Activated naive CD8-positive, alpha-beta T cell (primary cell): Measurements from ENCODE around the gene UBE2L3.
"Not testable (repeated sequence)": the region's sequence is repeated elsewhere in the genome, so short reads cannot be mapped to it uniquely, and the experiment has no call there.

Experiments
- H3K27ac Mint-ChIP-seq: one replicate; pipeline ENCODE4 v1.8.0; 2021; ENCODE audit warnings: mixed read lengths
- H3K27me3 Mint-ChIP-seq: one replicate; pipeline ENCODE4 v1.8.0; 2021; ENCODE audit warnings: mixed read lengths
- H3K36me3 Mint-ChIP-seq: one replicate; pipeline ENCODE4 v1.8.0; 2021; ENCODE audit warnings: mixed read lengths
- H3K4me1 Mint-ChIP-seq: one replicate; pipeline ENCODE4 v1.8.0; 2021; ENCODE audit warnings: low read depth, mixed read lengths
- H3K4me3 Mint-ChIP-seq: one replicate; pipeline ENCODE4 v1.8.0; 2021; ENCODE audit warnings: mild to moderate bottlenecking, mixed read lengths
- H3K9me3 Mint-ChIP-seq: one replicate; pipeline ENCODE4 v1.8.0; 2021; ENCODE audit warnings: low read depth, mixed read lengths

UBE2L3 gene

DNA sequence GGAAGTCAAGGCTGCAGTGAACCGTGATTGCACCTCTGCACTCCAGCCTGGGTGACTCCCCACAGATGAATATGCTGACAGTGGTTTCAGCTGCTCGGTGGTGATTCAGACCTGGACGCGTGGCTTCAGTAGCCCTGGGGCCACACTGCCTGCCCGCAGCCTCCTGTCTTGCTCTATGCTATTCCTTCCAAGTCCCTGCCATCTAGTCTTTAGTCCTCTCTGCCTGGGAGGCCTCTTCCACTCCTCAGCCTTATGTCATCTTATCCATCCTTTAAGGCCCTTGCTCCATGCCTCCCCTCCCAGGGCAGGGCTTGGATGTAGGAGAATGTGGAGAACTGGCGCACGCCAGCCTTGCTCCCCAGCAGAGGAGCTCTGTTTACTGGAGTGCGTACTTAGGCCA lies 39.3 kb downstream of the UBE2L3 start:
- Mint-ChIP-seq H3K27ac (no peak overlapping the region), H3K27me3 (no peaks in the 10 kb centered on the region)

DNA sequence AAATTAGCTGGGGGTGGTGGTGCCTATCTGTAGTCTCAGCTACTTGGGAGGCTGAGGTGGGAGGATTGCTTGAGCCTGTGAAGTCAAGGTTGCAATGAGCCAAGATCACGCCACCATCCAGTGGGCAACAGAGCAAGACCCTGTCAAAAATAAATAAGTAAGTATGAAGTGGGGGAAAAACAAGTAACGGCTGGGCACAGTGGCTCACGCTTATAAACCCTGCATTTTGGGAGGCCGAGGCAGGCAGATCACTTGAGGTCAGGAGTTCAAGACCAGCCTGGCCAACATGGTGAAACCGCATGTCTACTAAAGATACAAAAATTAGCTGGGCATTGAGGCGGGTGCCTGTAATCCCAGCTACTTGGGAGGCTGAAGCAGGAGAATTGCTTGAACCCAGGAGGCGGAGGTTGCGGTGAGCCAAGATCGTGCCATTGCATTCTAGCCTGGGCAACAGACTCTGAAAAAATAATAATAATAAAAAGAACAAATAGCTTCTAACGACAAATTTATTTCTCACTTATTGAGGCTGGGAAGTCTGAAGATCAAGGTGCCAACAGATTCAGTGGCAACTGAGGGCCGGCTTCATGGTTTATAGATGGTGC lies 42.1 kb downstream of the UBE2L3 start:
- H3K9me3 Mint-ChIP-seq, H3K27me3 Mint-ChIP-seq, H3K27ac Mint-ChIP-seq, H3K36me3 Mint-ChIP-seq, H3K4me3 Mint-ChIP-seq: not testable (repeated sequence)
- peaks cover 22% of the 10 kb centered on the region for H3K4me1 Mint-ChIP-seq

More for the DNA sequence above, 39.3 kb downstream of the UBE2L3 start:
- H3K36me3 Mint-ChIP-seq: no peaks in the 10 kb centered on the region
- H3K4me1 Mint-ChIP-seq: peaks cover 25% of the 10 kb centered on the region
- no peaks in the 10 kb centered on the region for H3K9me3 Mint-ChIP-seq
- no peak overlapping the region for H3K4me3 Mint-ChIP-seq

DNA sequence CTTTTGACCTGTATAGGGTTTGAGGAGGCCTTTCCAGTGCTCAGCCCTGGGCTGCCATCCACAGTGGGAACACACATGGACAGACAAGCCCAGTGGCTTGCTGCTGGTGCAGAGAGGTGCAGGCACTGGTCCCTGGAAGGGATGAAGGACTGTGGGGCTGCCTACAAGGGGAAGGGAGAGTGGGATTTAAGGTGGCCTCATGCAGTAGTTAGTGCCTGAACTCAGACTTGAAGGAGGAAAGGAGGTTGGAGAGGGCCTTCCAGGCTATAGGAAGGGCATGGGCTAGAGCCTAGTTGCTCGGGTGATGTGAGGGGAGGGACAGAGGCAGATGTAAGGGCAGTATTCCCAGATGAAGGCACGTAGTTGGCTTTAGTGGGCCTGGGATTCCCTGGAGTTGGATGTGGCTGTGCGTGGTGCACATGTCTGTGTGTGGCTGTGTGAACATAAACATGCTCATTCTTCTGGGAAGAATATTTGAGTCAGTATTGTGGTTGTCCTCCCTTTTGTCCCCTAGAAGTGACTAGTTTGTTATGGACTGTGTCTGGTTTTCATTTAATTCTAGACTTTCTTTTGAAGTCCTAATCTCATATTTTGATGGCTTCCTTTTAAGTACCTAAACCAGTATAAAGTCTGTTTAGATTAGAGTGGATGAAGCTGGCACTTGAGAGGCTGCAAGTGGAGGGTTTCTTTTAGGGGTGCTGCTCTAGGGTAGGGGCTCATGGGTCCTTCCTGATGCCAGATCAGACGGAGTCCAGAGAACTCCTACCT lies 43.9 kb downstream of the UBE2L3 start:
- no peaks in the 10 kb centered on the region for H3K27me3 Mint-ChIP-seq
- H3K27ac Mint-ChIP-seq: peak overlapping the region; percentile 77
- no peaks in the 10 kb centered on the region for H3K9me3 Mint-ChIP-seq
- H3K36me3 Mint-ChIP-seq: peaks cover 4% of the 10 kb centered on the region
- H3K4me1 Mint-ChIP-seq: peaks cover 21% of the 10 kb centered on the region
- no peak overlapping the region for H3K4me3 Mint-ChIP-seq

DNA sequence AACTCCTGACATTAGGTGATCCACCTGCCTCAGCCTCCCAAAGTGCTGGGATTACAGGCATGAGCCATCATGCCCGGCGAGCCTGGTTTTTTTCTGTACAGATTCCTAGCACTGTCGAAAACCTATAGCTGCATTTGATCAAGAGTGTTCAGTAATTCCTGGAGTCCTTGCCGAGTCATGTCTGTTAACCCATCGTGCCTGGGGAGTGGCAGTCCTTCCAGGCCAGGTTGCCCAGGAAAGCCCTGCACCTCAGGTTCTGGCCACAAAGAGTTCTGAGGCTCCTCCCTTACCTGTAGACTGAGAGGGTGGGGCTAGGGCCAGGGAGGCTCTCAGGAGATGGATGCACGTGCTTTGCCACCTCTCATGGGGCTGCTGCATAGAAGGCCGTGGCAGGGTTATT lies 45.3 kb downstream of the UBE2L3 start:
- H3K36me3 Mint-ChIP-seq: peaks cover 4% of the 10 kb centered on the region
- H3K4me3 Mint-ChIP-seq: no peak overlapping the region
- no peaks in the 10 kb centered on the region for H3K27me3 Mint-ChIP-seq
- no peak overlapping the region for H3K27ac Mint-ChIP-seq
- H3K4me1 Mint-ChIP-seq: peaks cover 18% of the 10 kb centered on the region
- H3K9me3 Mint-ChIP-seq: no peaks in the 10 kb centered on the region

DNA sequence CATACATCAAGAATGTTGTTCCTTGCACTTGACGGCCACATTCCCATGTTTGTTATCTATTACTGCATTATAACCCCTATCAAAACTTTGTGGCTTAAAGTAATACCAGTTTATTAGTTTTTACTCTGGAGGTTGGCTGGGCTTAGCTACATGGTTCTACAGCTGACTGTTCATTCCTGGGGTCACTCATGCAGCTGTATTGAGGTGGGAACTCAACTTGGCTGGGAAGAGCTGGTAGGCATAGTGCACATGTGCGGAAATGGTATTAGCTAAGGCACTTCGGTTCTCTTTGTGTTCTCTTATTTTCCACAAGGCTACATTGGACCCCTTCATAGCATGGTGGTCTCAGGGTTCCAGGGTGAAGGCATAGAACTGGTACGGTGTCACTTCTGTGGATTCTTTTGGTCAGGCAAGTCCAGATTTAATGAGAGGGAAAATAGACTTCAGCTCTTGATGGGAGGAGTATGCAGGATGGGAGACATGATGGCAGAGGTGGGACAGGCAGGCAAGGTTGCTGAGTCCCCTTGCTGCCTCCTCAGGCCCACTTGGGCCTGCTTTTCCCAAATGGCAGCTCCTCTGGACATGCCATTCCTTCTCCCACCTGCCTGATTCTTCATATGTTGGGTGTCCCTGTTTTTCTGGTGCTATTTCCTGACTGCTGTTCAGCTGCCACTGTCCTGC lies 46.2 kb downstream of the UBE2L3 start:
- H3K36me3 Mint-ChIP-seq: peaks cover 4% of the 10 kb centered on the region
- H3K27ac Mint-ChIP-seq: peak overlapping the region; percentile 92
- no peaks in the 10 kb centered on the region for H3K9me3 Mint-ChIP-seq
- no peak overlapping the region for H3K4me3 Mint-ChIP-seq
- H3K27me3 Mint-ChIP-seq: no peaks in the 10 kb centered on the region
- H3K4me1 Mint-ChIP-seq: peaks cover 18% of the 10 kb centered on the region

DNA sequence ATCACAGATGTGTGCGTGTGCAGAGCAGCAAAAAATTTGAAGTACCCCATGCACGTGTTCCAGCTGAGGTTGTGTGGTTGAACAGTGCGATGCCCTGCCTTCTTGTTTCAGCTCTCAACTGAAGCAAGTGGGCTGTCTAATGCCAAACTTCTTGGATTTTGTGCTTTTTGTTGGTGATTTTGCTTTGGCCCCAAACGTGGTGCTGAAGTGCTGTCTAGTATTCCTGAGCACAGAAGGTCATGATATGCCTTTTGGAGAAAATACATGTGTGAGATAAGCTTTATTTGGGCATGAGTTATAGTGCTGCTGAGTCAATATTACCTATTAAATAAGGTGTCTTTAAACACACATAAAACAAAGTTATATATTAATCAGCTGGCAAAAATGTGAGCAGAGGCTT lies 48.2 kb downstream of the UBE2L3 start:
- Mint-ChIP-seq H3K27me3 (no peaks in the 10 kb centered on the region), H3K27ac (peak overlapping the region; percentile 68), H3K9me3 (no peaks in the 10 kb centered on the region), H3K36me3 (peaks cover 4% of the 10 kb centered on the region), H3K4me1 (peaks cover 17% of the 10 kb centered on the region), H3K4me3 (no peak overlapping the region)

DNA sequence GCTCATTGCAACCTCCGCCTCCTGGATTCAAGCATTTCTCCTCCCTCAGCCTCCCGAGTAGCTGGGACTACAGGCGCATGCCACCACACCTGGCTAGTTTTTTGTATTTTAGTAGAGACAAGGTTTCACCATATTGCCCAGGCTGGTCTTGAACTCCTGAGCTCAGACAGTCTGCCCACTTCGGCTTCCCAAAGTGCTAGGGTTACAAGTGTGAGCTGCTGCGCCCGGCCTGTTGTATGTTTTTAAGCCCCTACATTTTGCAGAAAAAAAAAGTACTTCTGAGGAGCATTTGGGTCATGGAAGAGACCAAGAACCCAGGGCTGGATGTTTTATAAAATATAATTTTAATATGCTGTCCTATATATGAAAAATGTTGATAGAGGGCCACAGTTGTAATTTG lies 49.8 kb downstream of the UBE2L3 start:
- H3K4me3 Mint-ChIP-seq, H3K36me3 Mint-ChIP-seq, H3K27me3 Mint-ChIP-seq, H3K9me3 Mint-ChIP-seq: not testable (repeated sequence)
- Mint-ChIP-seq H3K27ac (peak overlapping the region; percentile 58), H3K4me1 (peaks cover 19% of the 10 kb centered on the region)

DNA sequence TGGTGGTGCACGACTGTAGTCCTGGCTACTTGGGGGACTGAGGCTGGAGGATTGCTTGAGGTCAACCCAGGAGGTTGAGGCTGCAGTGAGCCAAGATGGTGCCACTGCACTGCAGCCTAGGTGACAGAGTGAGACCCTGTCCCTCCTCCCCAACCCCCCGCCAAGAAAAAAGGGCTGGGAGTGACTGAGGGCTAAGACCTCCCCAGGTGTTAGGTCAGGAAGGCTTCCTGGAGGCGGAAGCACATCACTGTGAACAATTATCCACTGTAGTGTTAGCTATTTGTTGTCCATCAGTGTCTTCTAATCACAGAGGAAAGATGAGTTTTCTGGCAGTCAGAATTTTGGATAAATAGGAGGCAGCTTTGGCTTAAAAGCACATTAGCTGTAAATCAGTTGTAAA lies 53.5 kb downstream of the UBE2L3 start:
- Mint-ChIP-seq H3K4me3 (no peak overlapping the region), H3K9me3 (no peaks in the 10 kb centered on the region), H3K27me3 (no peaks in the 10 kb centered on the region), H3K36me3 (peaks cover 1% of the 10 kb centered on the region), H3K4me1 (peaks cover 17% of the 10 kb centered on the region), H3K27ac (no peak overlapping the region)

DNA sequence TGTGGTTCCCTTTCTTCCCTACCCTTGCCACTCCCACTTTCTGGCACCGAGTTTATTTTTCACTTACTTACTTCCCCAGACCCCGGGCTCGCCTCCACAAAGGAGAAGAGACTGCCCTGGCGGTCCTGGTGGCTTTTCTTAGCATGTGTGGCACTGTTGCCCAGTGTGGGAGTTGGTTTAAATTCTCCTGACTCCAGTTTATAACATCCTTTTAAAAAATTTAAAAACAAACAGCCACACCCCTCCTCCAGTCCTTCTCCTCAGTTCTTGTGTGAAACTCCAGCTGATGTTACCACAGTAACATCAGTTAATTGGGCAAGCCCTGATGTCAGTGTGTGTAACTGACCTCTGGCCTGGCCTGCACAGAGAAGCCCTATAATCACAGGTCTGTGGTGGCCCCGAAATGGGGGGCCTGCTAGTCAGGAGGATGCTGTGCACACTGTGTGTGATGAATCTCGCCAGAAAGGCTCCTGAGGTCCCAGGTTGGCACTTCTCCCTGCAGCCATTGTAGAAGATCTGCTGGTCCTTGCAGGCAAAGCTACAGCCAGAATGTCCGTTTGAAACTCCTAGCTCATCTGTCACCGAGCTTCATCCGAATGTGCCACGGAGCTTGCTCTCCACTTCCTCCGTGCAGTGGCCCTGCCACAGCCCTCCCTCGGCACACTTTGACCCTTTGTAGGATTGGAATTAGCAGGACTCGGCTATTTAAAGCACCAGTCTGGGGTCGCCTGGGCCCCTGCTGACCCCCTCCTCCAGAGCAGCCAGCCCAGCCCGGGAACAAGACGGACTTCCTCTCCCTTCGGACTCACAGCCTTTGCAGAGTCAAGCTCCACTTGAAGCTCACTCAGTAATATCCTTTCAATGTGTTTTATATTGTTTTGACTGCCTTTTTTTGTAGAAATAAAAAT lies 54.8 kb downstream of the UBE2L3 start:
- Mint-ChIP-seq H3K27me3 (no peaks in the 10 kb centered on the region), H3K9me3 (no peaks in the 10 kb centered on the region), H3K36me3 (no peaks in the 10 kb centered on the region), H3K4me1 (peaks cover 24% of the 10 kb centered on the region), H3K27ac (peak overlapping the region; percentile 58), H3K4me3 (no peak overlapping the region)

DNA sequence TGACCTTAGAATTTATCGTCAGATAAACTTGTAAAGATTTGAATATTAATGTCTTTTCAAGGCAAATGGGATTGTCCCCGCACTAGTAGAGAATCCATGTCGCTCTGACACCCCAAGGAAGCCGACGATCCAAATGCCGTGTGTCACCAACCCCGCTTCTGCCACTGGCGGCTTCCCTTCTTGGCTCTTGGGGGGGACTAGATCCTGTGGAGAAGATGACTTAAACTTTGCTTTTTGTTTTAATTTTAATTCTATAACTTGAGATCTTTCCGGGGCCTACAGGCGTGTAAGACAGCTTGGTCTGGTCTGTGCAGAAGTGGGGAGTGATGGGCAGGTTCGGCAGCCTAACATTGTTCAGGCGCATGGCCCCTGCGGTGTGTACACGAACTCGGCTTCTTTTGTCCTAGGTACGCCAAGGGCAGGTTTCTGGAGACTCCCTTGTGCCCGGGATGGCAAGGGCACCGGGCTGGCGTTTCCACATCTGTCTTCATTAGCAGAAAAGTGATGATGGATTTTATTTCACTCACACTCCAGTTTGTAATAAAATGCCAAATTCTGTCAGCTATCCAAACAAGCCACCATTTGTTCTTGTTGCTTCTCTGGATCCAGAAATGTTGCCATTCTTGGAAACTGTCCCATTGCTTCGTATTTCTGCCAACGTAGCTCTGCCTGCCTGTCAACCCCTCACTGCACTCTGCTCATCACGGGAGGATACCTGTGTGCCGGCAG lies 55.6 kb downstream of the UBE2L3 start:
- Mint-ChIP-seq H3K4me1 (peaks cover 31% of the 10 kb centered on the region), H3K27ac (peak overlapping the region; percentile 58), H3K9me3 (no peaks in the 10 kb centered on the region), H3K36me3 (peaks cover 4% of the 10 kb centered on the region), H3K27me3 (no peaks in the 10 kb centered on the region), H3K4me3 (no peak overlapping the region)

DNA sequence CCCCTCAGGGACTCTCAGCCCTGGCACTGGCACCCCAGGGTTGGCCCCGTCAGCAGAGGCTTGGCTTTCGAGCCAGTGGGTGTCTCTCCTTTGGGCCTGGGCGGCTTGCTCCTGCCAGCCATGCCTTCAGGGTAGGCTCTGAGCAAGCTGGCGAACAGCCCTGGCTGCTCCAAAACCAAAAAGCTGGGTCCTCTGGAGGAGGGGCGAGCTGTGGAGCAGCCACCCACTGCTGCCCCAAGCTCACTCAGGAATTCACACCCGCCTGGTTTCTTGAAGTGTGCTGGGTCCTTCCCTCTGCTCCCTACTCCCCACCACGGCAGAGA lies 56.1 kb downstream of the UBE2L3 start:
- H3K4me1 Mint-ChIP-seq: peaks cover 34% of the 10 kb centered on the region
- H3K4me3 Mint-ChIP-seq: no peak overlapping the region
- H3K9me3 Mint-ChIP-seq: no peaks in the 10 kb centered on the region
- H3K27ac Mint-ChIP-seq: peak overlapping the region; percentile 58
- peaks cover 4% of the 10 kb centered on the region for H3K36me3 Mint-ChIP-seq
- no peaks in the 10 kb centered on the region for H3K27me3 Mint-ChIP-seq

DNA sequence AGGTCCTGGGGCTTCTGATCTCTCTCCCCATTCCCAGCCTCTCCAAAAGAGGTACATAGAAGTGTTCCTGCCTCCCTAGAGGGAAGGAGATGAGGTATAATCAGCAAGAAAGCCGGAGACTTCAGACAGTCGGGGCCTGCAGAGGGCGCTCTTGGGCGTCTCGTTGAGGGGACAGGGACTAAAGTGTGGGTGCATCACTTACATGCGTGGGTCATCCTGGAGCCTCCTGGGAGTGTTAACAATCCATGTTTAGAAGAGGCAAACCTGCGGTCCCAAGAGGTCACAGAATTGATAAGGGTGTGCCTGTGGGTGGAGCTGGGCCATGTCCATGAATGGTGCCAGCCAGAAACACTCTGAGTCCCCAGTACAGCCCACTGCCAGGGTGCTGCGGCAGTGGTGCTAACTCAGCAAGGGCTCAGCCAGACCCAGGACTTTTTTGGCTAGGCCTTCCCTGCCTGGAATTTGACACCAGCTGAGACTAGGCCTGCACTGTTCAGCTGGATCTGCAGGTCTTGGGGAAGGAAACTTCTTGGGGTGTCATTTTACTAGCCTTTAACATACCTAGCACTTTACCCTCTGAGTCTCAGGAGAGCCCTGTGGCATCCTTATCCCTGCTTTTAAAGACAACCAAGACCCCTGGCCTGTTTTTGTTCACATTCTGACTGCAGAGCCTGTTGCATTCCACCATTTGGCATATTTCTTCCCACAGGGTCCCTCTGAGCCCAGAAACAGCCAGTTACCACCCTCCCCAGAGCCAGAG lies 56.8 kb downstream of the UBE2L3 start:
- no peaks in the 10 kb centered on the region for H3K9me3 Mint-ChIP-seq
- H3K27me3 Mint-ChIP-seq: no peaks in the 10 kb centered on the region
- H3K27ac Mint-ChIP-seq: peak overlapping the region; percentile 64
- H3K4me3 Mint-ChIP-seq: no peak overlapping the region
- peaks cover 4% of the 10 kb centered on the region for H3K36me3 Mint-ChIP-seq
- peaks cover 35% of the 10 kb centered on the region for H3K4me1 Mint-ChIP-seq

DNA sequence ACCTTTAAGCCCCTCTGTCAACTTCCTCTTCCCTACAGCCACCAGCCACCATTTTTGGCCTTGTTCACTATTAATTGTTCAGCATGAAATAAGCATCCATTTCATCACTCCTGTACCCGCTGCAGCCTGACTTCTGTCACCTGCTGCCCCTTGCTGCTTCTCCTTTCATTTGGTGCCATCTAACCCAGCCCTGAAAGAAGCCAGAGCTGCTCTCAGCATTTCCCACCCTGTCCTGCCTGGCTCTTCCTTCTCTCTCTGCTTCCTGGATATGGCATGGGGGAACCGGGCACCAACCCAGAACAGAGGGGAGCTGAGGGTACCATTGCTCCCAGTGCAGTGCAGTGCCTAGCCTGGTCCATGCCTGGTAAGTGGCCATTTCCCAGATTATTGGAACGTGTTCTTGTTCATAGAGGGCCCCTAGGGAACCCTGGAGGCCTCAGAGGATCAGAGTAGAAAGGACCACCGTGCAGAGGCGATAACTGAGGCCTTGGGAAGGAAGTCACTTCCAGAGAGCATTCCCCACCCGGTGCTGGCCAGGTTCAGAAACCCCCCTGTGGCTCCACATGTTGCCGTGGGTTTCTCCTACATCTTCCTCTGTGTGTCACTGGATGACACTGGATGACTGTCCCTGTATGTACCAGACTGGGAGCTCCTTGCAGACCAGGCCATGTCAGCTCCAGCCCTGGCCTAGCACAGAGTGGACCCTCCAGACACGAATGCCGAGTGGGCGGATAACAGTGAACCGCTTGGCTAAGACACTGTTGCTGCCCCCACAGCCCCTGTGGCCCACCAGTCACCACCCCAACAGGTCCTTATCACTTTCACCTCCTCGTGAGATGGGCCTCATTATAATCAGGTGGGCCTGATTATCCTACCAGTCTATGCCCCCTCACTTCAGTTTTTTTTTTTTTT lies 57.6 kb downstream of the UBE2L3 start:
- H3K4me3 Mint-ChIP-seq: peak overlapping the region; percentile 5
- H3K36me3 Mint-ChIP-seq: peaks cover 4% of the 10 kb centered on the region
- H3K27ac Mint-ChIP-seq: peak overlapping the region; percentile 35
- H3K27me3 Mint-ChIP-seq: no peaks in the 10 kb centered on the region
- H3K9me3 Mint-ChIP-seq: no peaks in the 10 kb centered on the region
- H3K4me1 Mint-ChIP-seq: peaks cover 35% of the 10 kb centered on the region
